ENCODE measurements around the gene TLL2.

TLL2 gene

DNA sequence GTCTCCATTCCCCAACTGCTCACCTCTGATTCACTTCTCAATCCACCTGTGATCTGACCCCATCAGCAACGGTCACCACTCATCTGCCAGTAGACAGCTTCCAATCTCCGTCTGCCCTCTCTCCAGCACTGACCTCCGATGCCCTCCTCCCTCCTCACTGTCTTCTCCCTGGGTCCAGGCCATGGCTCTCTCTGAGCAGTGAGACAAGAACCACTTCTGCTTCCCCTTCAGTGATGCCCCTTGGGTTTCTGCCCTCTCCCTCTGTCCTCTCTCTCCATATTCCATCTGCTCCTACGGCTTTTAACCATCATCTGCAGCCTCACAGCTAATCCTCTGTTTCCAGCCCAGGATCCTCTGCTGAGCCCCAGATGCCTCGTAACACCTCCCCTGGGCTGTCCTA lies 99.4 kb downstream of the TLL2 start:
- ChIA-PET POLR2A (ENCODE audit: low non-redundant PET) (no interaction called here), CTCF (interaction anchor here (0.6 to 1.4 kb wide), 3 partner anchors 17 to 33 kb away, joined by 3 to 6 read pairs (median 5); no protein-coding TSS in a partner anchor)
- DNase-seq (ENCODE audit: low spot score), result no peak
- H3K27ac ChIP-seq, result no peak overlapping the region
- TF ChIP-seq, protein P1, sequence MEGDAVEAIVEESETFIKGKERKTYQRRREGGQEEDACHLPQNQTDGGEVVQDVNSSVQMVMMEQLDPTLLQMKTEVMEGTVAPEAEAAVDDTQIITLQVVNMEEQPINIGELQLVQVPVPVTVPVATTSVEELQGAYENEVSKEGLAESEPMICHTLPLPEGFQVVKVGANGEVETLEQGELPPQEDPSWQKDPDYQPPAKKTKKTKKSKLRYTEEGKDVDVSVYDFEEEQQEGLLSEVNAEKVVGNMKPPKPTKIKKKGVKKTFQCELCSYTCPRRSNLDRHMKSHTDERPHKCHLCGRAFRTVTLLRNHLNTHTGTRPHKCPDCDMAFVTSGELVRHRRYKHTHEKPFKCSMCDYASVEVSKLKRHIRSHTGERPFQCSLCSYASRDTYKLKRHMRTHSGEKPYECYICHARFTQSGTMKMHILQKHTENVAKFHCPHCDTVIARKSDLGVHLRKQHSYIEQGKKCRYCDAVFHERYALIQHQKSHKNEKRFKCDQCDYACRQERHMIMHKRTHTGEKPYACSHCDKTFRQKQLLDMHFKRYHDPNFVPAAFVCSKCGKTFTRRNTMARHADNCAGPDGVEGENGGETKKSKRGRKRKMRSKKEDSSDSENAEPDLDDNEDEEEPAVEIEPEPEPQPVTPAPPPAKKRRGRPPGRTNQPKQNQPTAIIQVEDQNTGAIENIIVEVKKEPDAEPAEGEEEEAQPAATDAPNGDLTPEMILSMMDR (conservative IDR thresholded peaks at IDR 0.05; ENCODE audit: low read depth), result no peak

DNA sequence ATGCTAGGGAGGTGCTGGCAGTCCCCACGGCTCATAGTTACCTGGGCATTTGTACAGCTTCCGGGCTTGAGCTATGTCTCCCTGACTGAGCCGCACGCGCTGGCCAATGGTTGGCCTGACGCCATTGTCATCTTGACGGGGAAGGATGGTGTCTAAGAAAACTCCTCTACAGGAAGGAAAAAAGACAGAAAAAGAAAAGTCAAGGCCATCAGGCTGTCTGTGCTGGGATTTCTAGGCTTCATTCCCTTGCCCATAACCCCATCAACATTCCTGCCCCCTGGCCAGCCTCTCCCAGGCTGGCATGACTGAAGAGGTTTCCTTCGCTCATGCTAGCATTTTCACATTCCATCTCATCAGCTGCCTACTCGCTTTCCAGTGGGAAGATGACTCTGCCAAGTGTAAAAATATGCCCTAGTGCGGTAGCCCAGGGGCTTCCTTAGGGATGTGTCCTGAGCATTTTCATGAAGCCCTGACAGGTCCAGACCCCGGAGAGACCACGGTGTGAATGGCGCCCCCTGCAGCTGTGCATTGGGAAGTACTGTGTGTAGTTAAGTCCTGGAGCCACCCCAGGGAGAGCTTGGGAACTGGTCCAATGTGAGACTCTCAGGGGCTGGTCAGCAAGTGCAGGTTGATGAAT lies 100.5 kb downstream of the TLL2 start:
- CTCF ChIA-PET, result interaction anchor here (0.5 to 0.9 kb wide), 3 partner anchors 165 to 939 kb away, joined by 3 read pairs; no protein-coding TSS in a partner anchor
- DNase-seq (ENCODE audit: low spot score), result no peak
- TF ChIP-seq, protein P1 (conservative IDR thresholded peaks at IDR 0.05; ENCODE audit: low read depth), result no peak
- POLR2A ChIA-PET (ENCODE audit: low non-redundant PET), result interaction anchor here (0.7 kb wide), 1 partner anchor 82 kb away, joined by 3 read pairs; no protein-coding TSS in a partner anchor
- no peak overlapping the region for H3K27ac ChIP-seq

DNA sequence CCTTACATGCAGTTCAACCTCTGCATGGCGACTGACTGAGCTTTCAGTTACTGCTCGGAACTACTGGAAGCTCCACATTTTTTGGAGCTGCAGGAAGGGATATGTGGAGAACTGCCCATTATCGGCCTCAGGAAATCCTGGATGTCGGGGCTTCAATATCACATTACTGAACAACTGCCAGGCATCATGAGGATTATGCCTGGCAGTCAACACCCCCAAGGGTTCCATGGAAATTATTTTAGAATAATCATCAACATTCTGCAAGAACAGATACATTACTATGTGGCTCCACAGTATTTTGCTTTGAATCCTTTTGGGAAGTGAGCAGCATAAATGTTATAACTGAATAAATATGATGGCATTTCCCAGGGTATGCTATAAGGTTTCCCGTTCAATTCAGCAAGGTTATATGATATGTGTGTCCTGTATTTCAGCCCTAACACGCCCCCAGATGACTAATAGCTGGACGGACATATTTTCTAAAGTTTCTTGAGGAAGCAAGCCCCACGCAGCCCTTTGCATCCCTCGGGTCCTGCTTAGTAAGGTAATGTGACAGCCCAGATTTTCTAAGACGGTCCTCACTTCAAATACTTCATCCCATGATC lies 101.9 kb downstream of the TLL2 start:
- CTCF ChIA-PET, result interaction anchor here (0.5 kb wide), 1 partner anchor 42 kb away, joined by 4 read pairs; no protein-coding TSS in a partner anchor
- H3K27ac ChIP-seq, result no peak overlapping the region
- DNase-seq (ENCODE audit: low spot score), result no peak
- POLR2A ChIA-PET (ENCODE audit: low non-redundant PET), result interaction anchor here (0.6 kb wide), 1 partner anchor 24 kb away, joined by 6 read pairs; no protein-coding TSS in a partner anchor
- TF ChIP-seq, protein P1 (conservative IDR thresholded peaks at IDR 0.05; ENCODE audit: low read depth), result no peak

DNA sequence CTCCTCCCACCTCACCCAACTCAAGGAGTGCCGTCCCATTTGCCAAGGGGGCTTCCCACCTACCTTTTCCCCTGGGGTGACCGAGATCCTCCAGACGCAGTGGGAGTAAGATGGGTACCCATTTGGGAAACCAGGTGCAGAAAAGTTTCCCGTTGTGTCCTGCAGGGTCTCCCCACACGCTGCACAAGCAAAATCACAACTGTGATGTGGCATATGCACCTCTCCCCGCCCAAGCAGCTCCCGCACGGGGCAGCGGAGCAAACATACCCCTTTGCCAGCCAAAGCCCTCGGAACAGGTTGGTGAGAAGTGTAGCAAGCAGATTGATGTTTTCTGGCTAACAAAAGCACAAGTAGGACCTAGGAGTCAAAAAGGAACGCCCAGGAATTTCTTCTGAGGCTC lies 103.4 kb downstream of the TLL2 start:
- ChIA-PET POLR2A (ENCODE audit: low non-redundant PET) (no interaction called here), CTCF (interaction anchor here (0.5 kb wide), 1 partner anchor 14 kb away, joined by 4 read pairs; no protein-coding TSS in a partner anchor)
- TF ChIP-seq, protein P1 (conservative IDR thresholded peaks at IDR 0.05; ENCODE audit: low read depth), result no peak
- no peak for DNase-seq (ENCODE audit: low spot score)
- H3K27ac ChIP-seq, result no peak overlapping the region

DNA sequence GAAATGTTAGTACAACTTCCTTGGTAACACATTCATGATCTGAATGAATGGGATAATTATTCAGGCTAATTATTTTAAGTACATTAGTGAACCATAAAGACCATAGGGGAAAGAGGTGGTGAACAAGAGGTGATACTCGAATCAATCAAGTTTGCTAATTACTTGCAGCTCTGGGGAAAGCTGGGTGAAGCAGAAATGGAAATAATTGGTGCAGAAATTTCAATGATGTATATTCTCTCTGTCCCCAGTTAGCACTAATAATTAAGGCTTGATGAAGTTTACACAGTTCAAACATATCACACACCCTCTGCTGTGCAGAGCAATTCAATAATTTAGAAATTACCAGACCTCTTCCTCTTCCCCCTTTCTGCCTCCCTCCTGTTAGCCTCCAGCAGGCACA lies 105.5 kb downstream of the TLL2 start:
- H3K27ac ChIP-seq, result no peak overlapping the region
- no peak for DNase-seq (ENCODE audit: low spot score)
- POLR2A ChIA-PET (ENCODE audit: low non-redundant PET), result no interaction called here
- CTCF ChIA-PET, result interaction anchor here (1.0 kb wide), 1 partner anchor 33 kb away, joined by 4 read pairs; no protein-coding TSS in a partner anchor
- TF ChIP-seq, protein P1 (conservative IDR thresholded peaks at IDR 0.05; ENCODE audit: low read depth), result no peak

DNA sequence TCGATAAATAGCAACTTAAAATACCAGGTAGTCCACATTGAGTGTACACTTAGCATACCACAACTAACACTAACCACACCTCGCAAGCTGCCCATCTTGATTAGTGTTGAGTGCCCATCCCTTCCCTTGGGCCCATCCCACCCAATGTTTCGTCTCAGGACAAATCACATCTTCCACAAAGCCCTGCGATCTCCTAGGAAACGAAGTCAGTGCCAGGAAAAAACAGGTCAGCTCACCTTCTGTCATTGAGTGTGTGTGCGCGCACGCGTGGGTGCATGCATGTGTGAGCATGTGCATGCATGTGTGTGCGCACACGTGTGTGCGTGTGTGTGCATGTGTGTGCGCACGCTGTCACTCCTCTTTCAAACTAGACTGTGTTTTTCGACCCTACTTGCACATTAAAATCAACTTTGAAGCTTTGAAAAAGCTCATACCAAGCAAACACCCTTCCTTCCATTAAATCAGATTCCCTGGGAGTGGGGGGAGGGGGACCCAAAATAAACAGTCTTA lies 106.1 kb downstream of the TLL2 start:
- TF ChIP-seq, protein P1 (conservative IDR thresholded peaks at IDR 0.05; ENCODE audit: low read depth), result no peak
- DNase-seq (ENCODE audit: low spot score), result no peak
- ChIA-PET POLR2A (ENCODE audit: low non-redundant PET) (no interaction called here), CTCF (interaction anchor here (1.0 to 1.8 kb wide), 2 partner anchors 32 to 40 kb away, joined by 4 to 5 read pairs; no protein-coding TSS in a partner anchor)
- H3K27ac ChIP-seq, result no peak overlapping the region
